Stimulated activated CD8-positive, alpha-beta memory T cell treated with anti-CD3 and anti-CD28 coated beads, Interleukin-15, amount 100 ng/mL, for 4 hours (primary cell): Measurements from ENCODE around the gene BANP.
"Not testable (repeated sequence)": the region's sequence is repeated elsewhere in the genome, so short reads cannot be mapped to it uniquely, and the experiment has no call there.

Experiments
- DNase-seq, 2 donors: peaks; one replicate each; pipeline ENCODE4 v3.0.0-alpha.2; 2020; ENCODE audit warnings: low read depth in 2 of 2

Gene BANP

DNA sequence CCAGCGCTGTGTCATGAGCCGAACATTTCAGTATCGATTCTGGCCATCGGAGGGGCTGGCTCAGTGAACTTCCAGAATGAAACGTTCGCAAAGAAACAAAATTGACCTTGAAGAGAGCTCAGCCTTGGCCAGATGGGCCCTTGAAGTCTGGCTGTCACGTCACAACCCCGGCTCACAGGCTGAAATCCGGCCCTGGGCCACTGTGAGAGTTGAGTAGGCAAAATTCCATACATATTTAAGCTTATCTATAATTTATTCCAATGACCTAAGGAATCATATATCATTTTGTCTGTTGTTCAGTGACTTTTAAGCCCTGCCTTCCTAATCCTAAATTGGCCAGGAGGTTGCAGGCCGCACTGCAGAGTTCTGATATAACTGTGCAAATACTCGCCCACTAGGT lies 170.2 kb downstream of the BANP start:
- DNase-seq: not testable (repeated sequence)

- no peak for DNase-seq
These were observed 170.8 kb downstream of the BANP start for GRCh38 chr16:88121886-88122580.
